H1 (cell line): ENCODE results near the gene AATK. TPM values are rescaled to one million over a fixed set of nuclear protein-coding genes. Genes with fewer than 3 reads are reported as not detected.

Experiments used
- CTCF ChIA-PET: fragments of 300-600 bp; sonication (Branson Sonifier 250); formaldehyde crosslinking; loops from one replicate; lab custom pipeline; 2021; ENCODE audit not compliant: partially characterized antibody; lab: Charles Lee
- POLR2A ChIA-PET: fragments of 300-600 bp; sonication (Branson Sonifier 250); formaldehyde crosslinking; loops from one replicate; lab custom pipeline; 2021; ENCODE audit warnings: inconsistent platforms; ENCODE audit not compliant: partially characterized antibody; lab: Charles Lee
- DNase-seq, 2 experiments: peaks; one replicate each; pipeline versions ENCODE4 v3.0.0 to v3.0.0-alpha.2; 2010 to 2022; ENCODE audit warnings: low spot score in 2 of 2, low read depth in 1 of 2, mixed read lengths in 1 of 2
- FAIRE-seq: peaks from 2 replicates; lab custom pipeline; 2011; peaks lifted over from hg19 to GRCh38; lab: Jason Lieb, UNC
- H2AFZ ChIP-seq: 2 replicates; pipeline ENCODE4 v1.8.1; 2012; ENCODE audit warnings: low read length, inconsistent platforms
- H2AK5ac ChIP-seq: 2 replicates; pipeline ENCODE4 v1.6.1; 2013; ENCODE audit warnings: low read depth, low read length
- H2BK120ac ChIP-seq: replicated peaks from 2 replicates; pipeline ENCODE3; 2013; ENCODE audit warnings: low read depth, low read length, inconsistent platforms
- H2BK12ac ChIP-seq: 2 replicates; pipeline ENCODE4 v1.6.1; 2013; ENCODE audit warnings: low read depth, low read length
- H2BK15ac ChIP-seq: 2 replicates; pipeline ENCODE4 v1.6.1; 2013; ENCODE audit warnings: low read length
- H2BK20ac ChIP-seq: 2 replicates; pipeline ENCODE4 v1.6.1; 2013; ENCODE audit warnings: low read length
- H2BK5ac ChIP-seq: 2 replicates; pipeline ENCODE4 v1.6.1; 2013; ENCODE audit warnings: low read depth, low read length
- H3K14ac ChIP-seq: 2 replicates; pipeline ENCODE4 v1.6.1; 2013; ENCODE audit warnings: inconsistent platforms; ENCODE audit not compliant: insufficient read length
- H3K18ac ChIP-seq: 2 replicates; pipeline ENCODE4 v1.6.1; 2013; ENCODE audit warnings: low read length; ENCODE audit errors: extremely low read depth
- H3K23ac ChIP-seq: 2 replicates; pipeline ENCODE4 v1.6.1; 2013; ENCODE audit warnings: inconsistent platforms; ENCODE audit not compliant: insufficient read length
- H3K23me2 ChIP-seq: 2 replicates; pipeline ENCODE4 v1.6.1; 2013; ENCODE audit warnings: low read depth, low read length
- H3K27ac ChIP-seq: 2 replicates; pipeline ENCODE4 v1.6.1; 2011; ENCODE audit warnings: low read depth, low read length, inconsistent platforms
- H3K27me3 ChIP-seq, 4 experiments: replicated peaks in 1 of 4; 1 replicate in 1 of 4; 2 replicates in 3 of 4; pipeline versions ENCODE4 v1.6.1 to v1.8.1; 2011 to 2013; ENCODE audit warnings: low read length in 3 of 4, mild to moderate bottlenecking in 3 of 4, inconsistent platforms in 2 of 4, mixed read lengths in 2 of 4, moderate library complexity in 1 of 4; ENCODE audit not compliant: control insufficient read depth in 3 of 4, insufficient read depth in 3 of 4; ENCODE audit errors: extremely low read depth in 1 of 4
- H3K36me3 ChIP-seq, 4 experiments: 2 replicates each; pipeline versions ENCODE4 v1.6.1 to v1.8.1; 2011 to 2013; ENCODE audit warnings: mild to moderate bottlenecking in 4 of 4, low read length in 3 of 4, moderate library complexity in 2 of 4, control low read depth in 1 of 4, inconsistent platforms in 1 of 4; ENCODE audit not compliant: insufficient read depth in 4 of 4, control insufficient read depth in 2 of 4
- H3K4ac ChIP-seq: replicated peaks from 2 replicates; pipeline ENCODE3; 2013; ENCODE audit warnings: low read length, low read depth, mixed read lengths, inconsistent platforms; ENCODE audit not compliant: insufficient read length
- H3K4me1 ChIP-seq, 4 experiments: replicated peaks in 1 of 4; 1 replicate in 1 of 4; 2 replicates in 3 of 4; pipeline versions ENCODE4 v1.6.1 to v1.8.1; 2011 to 2013; ENCODE audit warnings: low read length in 3 of 4, inconsistent platforms in 2 of 4, mixed read lengths in 1 of 4; ENCODE audit not compliant: insufficient read depth in 4 of 4, control insufficient read depth in 3 of 4
- H3K4me2 ChIP-seq, 2 experiments: 2 replicates each; pipeline versions ENCODE4 v1.6.1 to v1.8.1; 2011 to 2013; ENCODE audit warnings: low read depth in 2 of 2, low read length in 2 of 2, control low read depth in 1 of 2, inconsistent platforms in 1 of 2, mild to moderate bottlenecking in 1 of 2; ENCODE audit not compliant: insufficient read depth in 1 of 2
- H3K4me3 ChIP-seq, 4 experiments: fragments of 200-600, 300-600 bp in 1 of 4; sonication (generic), shearing (Covaris generic), sonication (Bioruptor Twin) in 1 of 4; 2 replicates each; pipeline versions ENCODE4 v1.5.1 to v1.8.1; 2011 to 2016; ENCODE audit warnings: low read length in 4 of 4, low read depth in 3 of 4, control low read depth in 2 of 4, inconsistent platforms in 2 of 4, mild to moderate bottlenecking in 2 of 4, mixed read lengths in 1 of 4, moderate library complexity in 1 of 4; ENCODE audit not compliant: insufficient read depth in 2 of 4; ENCODE audit errors: extremely low read depth in 1 of 4
- H3K56ac ChIP-seq: replicated peaks from 2 replicates; pipeline ENCODE3; 2013; ENCODE audit warnings: low read depth, mild to moderate bottlenecking, mixed read lengths, low read length, inconsistent platforms; ENCODE audit not compliant: insufficient read length
- H3K79me1 ChIP-seq: 2 replicates; pipeline ENCODE4 v1.6.1; 2013; ENCODE audit warnings: low read depth, low read length, control low read depth
- H3K79me2 ChIP-seq, 2 experiments: 2 replicates each; pipeline versions ENCODE4 v1.6.1 to v1.8.1; 2012 to 2013; ENCODE audit warnings: low read length in 2 of 2, mild to moderate bottlenecking in 2 of 2, inconsistent platforms in 1 of 2; ENCODE audit not compliant: insufficient read depth in 2 of 2, control insufficient read depth in 1 of 2
- H3K9ac ChIP-seq, 4 experiments: replicated peaks in 1 of 4; 1 replicate in 1 of 4; 2 replicates in 3 of 4; pipeline versions ENCODE4 v1.6.1 to v1.8.1; 2011 to 2013; ENCODE audit warnings: low read depth in 3 of 4, low read length in 3 of 4, control low read depth in 2 of 4, mild to moderate bottlenecking in 2 of 4, moderate library complexity in 2 of 4, inconsistent platforms in 1 of 4; ENCODE audit errors: extremely low read depth in 1 of 4
- H3K9me3 ChIP-seq, 2 experiments: 2 replicates each; pipeline versions ENCODE4 v1.6.1 to v1.8.1; 2012 to 2013; ENCODE audit warnings: mild to moderate bottlenecking in 2 of 2, moderate library complexity in 2 of 2, control low read depth in 1 of 2, inconsistent platforms in 1 of 2, low read depth in 1 of 2, low read length in 1 of 2, mixed read lengths in 1 of 2; ENCODE audit not compliant: insufficient read depth in 2 of 2
- H4K20me1 ChIP-seq, 2 experiments: replicated peaks in 1 of 2; 2 replicates each; pipeline versions ENCODE3 to v1.8.1; 2011 to 2013; ENCODE audit warnings: inconsistent platforms in 2 of 2, low read length in 2 of 2, mild to moderate bottlenecking in 1 of 2; ENCODE audit not compliant: insufficient read depth in 2 of 2, control insufficient read depth in 1 of 2
- H4K5ac ChIP-seq: 2 replicates; pipeline ENCODE4 v1.6.1; 2013; ENCODE audit warnings: low read length, low read depth, mixed read lengths, inconsistent platforms; ENCODE audit not compliant: insufficient read length
- H4K8ac ChIP-seq: 2 replicates; pipeline ENCODE4 v1.8.0; 2013; ENCODE audit warnings: mild to moderate bottlenecking, moderate library complexity, low read length, inconsistent platforms; ENCODE audit not compliant: insufficient read depth; ENCODE audit errors: extremely low read depth
- H4K91ac ChIP-seq: replicated peaks from 2 replicates; pipeline ENCODE3; 2013; ENCODE audit warnings: low read length, mixed read lengths, inconsistent platforms; ENCODE audit not compliant: insufficient read length
- BACH1 ChIP-seq: IDR thresholded peaks from 2 replicates; pipeline ENCODE4 v1.6.1; 2012; ENCODE audit warnings: low read length, improper control_type of control experiment
- BRCA1 ChIP-seq: IDR thresholded peaks from 2 replicates; pipeline ENCODE4 v1.6.1; 2012; ENCODE audit warnings: low read depth, low read length, improper control_type of control experiment
- EGR1 ChIP-seq: IDR thresholded peaks from 2 replicates; pipeline ENCODE4 v1.6.1; 2011; ENCODE audit warnings: low read depth, low read length, borderline replicate concordance
- GABPA ChIP-seq: IDR thresholded peaks from 2 replicates; pipeline ENCODE4 v1.6.1; 2011; ENCODE audit warnings: mild to moderate bottlenecking, low read length, moderate library complexity, borderline replicate concordance; ENCODE audit not compliant: insufficient read depth
- MAFK ChIP-seq: IDR thresholded peaks from 2 replicates; pipeline ENCODE4 v1.6.1; 2012; ENCODE audit warnings: low read depth, mild to moderate bottlenecking, improper control_type of control experiment, low read length
- NANOG ChIP-seq: IDR thresholded peaks from 2 replicates; pipeline ENCODE4 v1.6.1; 2011; ENCODE audit warnings: low read length, low read depth, mild to moderate bottlenecking, inconsistent platforms; ENCODE audit not compliant: insufficient read depth, poor library complexity, severe bottlenecking
- RAD21 ChIP-seq, 2 experiments: IDR thresholded peaks in 1 of 2; conservative IDR thresholded peaks in 1 of 2; 2 replicates each; pipeline ENCODE4 v1.6.1; 2011; ENCODE audit warnings: low read depth in 2 of 2, low read length in 2 of 2, improper control_type of control experiment in 1 of 2, inconsistent platforms in 1 of 2, mild to moderate bottlenecking in 1 of 2, moderate library complexity in 1 of 2
- RFX5 ChIP-seq: IDR thresholded peaks from 2 replicates; pipeline ENCODE4 v1.6.1; 2011; ENCODE audit warnings: low read depth, low read length, improper control_type of control experiment, borderline replicate concordance
- SAP30 ChIP-seq: fragments of 300-600 bp; sonication (generic); IDR thresholded peaks from 2 replicates; pipeline ENCODE4 v1.7.1; 2012; ENCODE audit warnings: low read length, moderate library complexity, mild to moderate bottlenecking, inconsistent platforms; ENCODE audit not compliant: insufficient read depth, insufficient replicate concordance
- TAF7 ChIP-seq: optimal IDR thresholded peaks from 2 replicates; pipeline ENCODE3; 2011; ENCODE audit warnings: low read depth, mild to moderate bottlenecking, inconsistent platforms, low read length, moderate library complexity, borderline replicate concordance
- WGBS, 2 experiments: shearing (Covaris generic) in 1 of 2; methylation state at CpG; one replicate each; pipeline versions ENCODE4 v1.1.6 to v1.1.7; 2013 to 2015; ENCODE audit warnings: low lambda C conversion rate in 2 of 2, mixed read lengths in 2 of 2, inconsistent platforms in 1 of 2, low coverage in 1 of 2, missing lambda C conversion rate in 1 of 2; ENCODE audit not compliant: insufficient replicate concordance in 2 of 2, insufficient coverage in 1 of 2, insufficient read length in 1 of 2; ENCODE audit errors: extremely low coverage in 1 of 2, missing lambda C conversion rate in 1 of 2; 5-methylcytosine and 5-hydroxymethylcytosine counted together
- polyA plus RNA-seq, 7 experiments: library from polyadenylated mRNA; depleted of rRNA in 3 of 7; stranded (reverse) in 5 of 7; unstranded in 2 of 7; fragments of >200 nt in 5 of 7; fragments of 200-250 nt in 2 of 7; gene quantifications; 1 replicate in 5 of 7; 2 replicates in 1 of 7; 4 replicates in 1 of 7; pipeline versions ENCODE4 v1.2.1 to v1.2.3, GENCODE V29; 2011 to 2013; ENCODE audit warnings: missing spikeins in 2 of 7, mixed read lengths in 2 of 7
- total RNA-seq: library from RNA; stranded (reverse); fragmentation: NEBNext Ultra II Directional; extraction: Animal tissue kit (Norgen Biotek cat#: 25700); gene quantifications from 2 replicates; pipeline ENCODE4 v1.2.1, GENCODE V29; 2021
- TF ChIP-seq, protein P1 (sequence below), 3 experiments: IDR thresholded peaks; 1 replicate in 2 of 3; 2 replicates in 1 of 3; pipeline versions ENCODE4 v1.5.1 to v1.6.1; 2011; ENCODE audit warnings: low read length in 3 of 3, mild to moderate bottlenecking in 3 of 3, inconsistent platforms in 2 of 3, low read depth in 1 of 3, moderate library complexity in 1 of 3; ENCODE audit not compliant: insufficient read depth in 1 of 3; ENCODE audit errors: control extremely low read depth in 1 of 3

The AATK gene
- total and polyA plus RNA-seq, 2 of the 8 experiments (the other 6 are each of a cell fraction or from before 2014, with no cell fraction given): 1.7 to 3.5 TPM

DNA sequence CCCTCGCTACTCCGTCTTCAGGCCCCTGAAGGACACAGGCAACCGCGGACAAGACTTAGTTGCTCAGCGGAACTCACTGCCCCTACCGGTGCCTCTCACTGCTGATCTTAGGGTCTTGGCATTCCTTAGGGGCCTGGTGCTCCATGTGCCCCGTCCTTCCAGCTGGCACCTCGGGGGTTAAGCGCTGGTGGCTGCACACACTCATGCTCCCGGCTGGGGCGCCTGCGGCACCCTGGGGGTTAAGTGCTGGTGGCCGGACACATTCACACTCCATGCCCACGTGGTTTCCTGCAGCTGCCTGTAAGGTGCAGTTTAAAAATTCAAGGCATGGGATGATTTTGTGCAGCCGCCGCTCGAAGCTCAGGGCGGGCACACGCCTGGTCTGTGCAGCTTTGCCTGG lies 86.0 kb downstream of the AATK start:
- ChIA-PET CTCF (interaction anchor here (0.9 to 7.0 kb wide), 5 partner anchors 15 to 55 kb away, joined by 3 to 35 read pairs (median 4); no protein-coding TSS in a partner anchor), POLR2A (interaction anchor here (0.9 kb wide), 1 partner anchor 10 kb away, joined by 3 read pairs; no protein-coding TSS in a partner anchor)
- H2BK5ac ChIP-seq: no peak overlapping the region
- no peak overlapping the region for H4K91ac ChIP-seq
- H3K36me3 ChIP-seq: no peaks in the 10 kb centered on the region
- H3K23me2 ChIP-seq: no peaks in the 10 kb centered on the region
- H3K23ac ChIP-seq: no peak overlapping the region
- no peak overlapping the region for H3K14ac ChIP-seq
- no peak overlapping the region for H2BK120ac ChIP-seq
- WGBS, 2 experiments: 79% methylated on average over 19 of the region's 19 CpGs; no CpG with 5 or more reads in 1 of the 2 experiments
- H2AK5ac ChIP-seq: no peak overlapping the region
- H4K5ac ChIP-seq: no peak overlapping the region
- H2AFZ ChIP-seq: no peak overlapping the region
- FAIRE-seq (no peak), DNase-seq (no peak)
- H3K79me1 ChIP-seq: peaks cover 7% of the 10 kb centered on the region
- no peak overlapping the region for H2BK15ac ChIP-seq
- H3K4me2 ChIP-seq: no peak overlapping the region
- H3K56ac ChIP-seq: no peak overlapping the region
- no peaks in the 10 kb centered on the region for H3K9me3 ChIP-seq
- H4K8ac ChIP-seq: no peak overlapping the region
- no peak overlapping the region for H3K18ac ChIP-seq
- H3K9ac ChIP-seq: no peak overlapping the region
- H3K27me3 ChIP-seq: no peaks in the 10 kb centered on the region
- H3K4ac ChIP-seq: no peak overlapping the region
- H4K20me1 ChIP-seq: peaks cover 0 to 10% of the 10 kb centered on the region in 2 experiments
- no peaks in the 10 kb centered on the region for H3K79me2 ChIP-seq
- peaks cover 0 to 2% (median 0%) of the 10 kb centered on the region in 4 experiments; a peak in 1 of 7 replicates for H3K4me1 ChIP-seq
- H2BK12ac ChIP-seq: no peak overlapping the region
- no peak overlapping the region for H2BK20ac ChIP-seq
- no peak overlapping the region for H3K27ac ChIP-seq
- no peak overlapping the region for H3K4me3 ChIP-seq
- TF ChIP-seq MAFK (no peak), SAP30 (no peak), GABPA (no peak), TAF7 (no peak), BACH1 (no peak), NANOG (no peak), EGR1 (no peak), RFX5 (no peak), RAD21 (IDR thresholded peaks at IDR 0.05 in 1 of 2, conservative IDR thresholded peaks at IDR 0.05 in 1 of 2; ENCODE audit: low read depth in 2 of 2, low read length in 2 of 2) (no peak), BRCA1 (no peak)
- TF ChIP-seq, protein P1, sequence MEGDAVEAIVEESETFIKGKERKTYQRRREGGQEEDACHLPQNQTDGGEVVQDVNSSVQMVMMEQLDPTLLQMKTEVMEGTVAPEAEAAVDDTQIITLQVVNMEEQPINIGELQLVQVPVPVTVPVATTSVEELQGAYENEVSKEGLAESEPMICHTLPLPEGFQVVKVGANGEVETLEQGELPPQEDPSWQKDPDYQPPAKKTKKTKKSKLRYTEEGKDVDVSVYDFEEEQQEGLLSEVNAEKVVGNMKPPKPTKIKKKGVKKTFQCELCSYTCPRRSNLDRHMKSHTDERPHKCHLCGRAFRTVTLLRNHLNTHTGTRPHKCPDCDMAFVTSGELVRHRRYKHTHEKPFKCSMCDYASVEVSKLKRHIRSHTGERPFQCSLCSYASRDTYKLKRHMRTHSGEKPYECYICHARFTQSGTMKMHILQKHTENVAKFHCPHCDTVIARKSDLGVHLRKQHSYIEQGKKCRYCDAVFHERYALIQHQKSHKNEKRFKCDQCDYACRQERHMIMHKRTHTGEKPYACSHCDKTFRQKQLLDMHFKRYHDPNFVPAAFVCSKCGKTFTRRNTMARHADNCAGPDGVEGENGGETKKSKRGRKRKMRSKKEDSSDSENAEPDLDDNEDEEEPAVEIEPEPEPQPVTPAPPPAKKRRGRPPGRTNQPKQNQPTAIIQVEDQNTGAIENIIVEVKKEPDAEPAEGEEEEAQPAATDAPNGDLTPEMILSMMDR (IDR thresholded peaks at IDR 0.05; ENCODE audit: control extremely low read depth in 1 of 3, insufficient read depth in 1 of 3, low read depth in 1 of 3, low read length in 3 of 3): no peak
